ENCODE measurements around the gene KLF13.

Gene KLF13

DNA sequence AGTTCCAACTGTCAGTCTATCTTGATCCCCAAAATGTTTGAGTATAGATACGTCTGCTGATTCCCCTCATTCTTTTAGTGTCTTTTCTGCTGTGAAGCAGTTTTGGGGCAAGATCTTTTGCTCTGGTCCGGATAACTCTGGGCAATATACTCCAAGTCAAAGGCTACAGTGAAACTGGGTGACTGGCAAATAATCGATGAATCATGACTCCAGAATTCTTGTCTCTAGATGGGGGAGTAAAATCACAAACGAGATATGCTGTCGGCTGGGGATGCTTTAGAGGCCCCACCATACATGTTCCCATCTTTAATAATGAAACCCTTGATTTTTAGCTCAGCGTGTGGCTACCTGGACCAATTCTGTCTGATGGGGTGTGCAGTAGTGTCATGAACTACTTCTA lies 76.5 kb downstream of the KLF13 start:
- Histone ChIP-seq H2BK15ac (replicated peaks; ENCODE audit: low read depth) (no peak overlapping the region), H3K23ac (ENCODE audit: low read length) (no peak overlapping the region), H3K4me2 (ENCODE audit: low read length) (no peak overlapping the region), H2BK5ac (ENCODE audit: low read length) (no peak overlapping the region), H3K27ac (ENCODE audit: low read depth, low read length) (no peak overlapping the region), H3K18ac (ENCODE audit: low read length) (no peak overlapping the region), H3K36me3 (ENCODE audit: control insufficient read depth, insufficient read depth, low read length) (no peaks in the 10 kb centered on the region), H3K4me3 (ENCODE audit: low read length) (no peak overlapping the region), H4K5ac (ENCODE audit: low read length) (no peak overlapping the region), H3K27me3 (ENCODE audit: insufficient read depth, low read length, poor library complexity) (no peaks in the 10 kb centered on the region), H2BK120ac (ENCODE audit: low read depth, low read length) (no peak overlapping the region), H4K8ac (ENCODE audit: low read depth, low read length) (no peak overlapping the region), H3K4ac (ENCODE audit: low read depth, low read length) (no peak overlapping the region), H3K9ac (ENCODE audit: low read length) (no peak overlapping the region), H3K79me1 (ENCODE audit: low read length) (no peaks in the 10 kb centered on the region), H3K79me2 (ENCODE audit: control insufficient read depth, insufficient read depth, low read length) (no peaks in the 10 kb centered on the region), H3K4me1 (ENCODE audit: control insufficient read depth, low read depth, low read length) (peaks cover under 1% of the 10 kb centered on the region), H2AK5ac (ENCODE audit: low read length) (no peak overlapping the region), H3K56ac (ENCODE audit: low read length) (no peak overlapping the region)
- DNase-seq: no peak
- no CpG with 5 or more reads among the region's 6 CpGs for WGBS (ENCODE audit: extremely low coverage, insufficient coverage, low lambda C conversion rate)

DNA sequence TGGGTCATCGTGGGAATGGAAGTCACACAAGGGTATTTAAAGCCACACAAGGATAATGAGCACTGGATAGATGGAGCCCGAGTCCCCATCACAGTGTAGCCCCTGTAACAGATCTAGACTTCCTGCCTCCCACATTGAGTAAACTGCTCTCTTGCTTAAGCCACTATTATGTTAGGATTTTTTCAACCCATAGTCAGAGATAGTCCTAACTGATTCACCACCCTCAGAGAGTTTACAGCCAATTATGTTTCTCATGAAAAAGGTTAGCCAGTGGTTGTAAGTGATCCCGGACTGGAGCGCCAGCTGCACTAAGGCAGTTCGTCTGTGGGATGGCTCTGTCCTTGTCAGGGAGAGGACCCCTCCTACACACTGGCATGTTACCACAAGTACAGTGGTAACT lies 77.0 kb downstream of the KLF13 start:
- Histone ChIP-seq H3K4ac (ENCODE audit: low read depth, low read length) (no peak overlapping the region), H2BK120ac (ENCODE audit: low read depth, low read length) (no peak overlapping the region), H3K4me2 (ENCODE audit: low read length) (no peak overlapping the region), H3K27me3 (ENCODE audit: insufficient read depth, low read length, poor library complexity) (no peaks in the 10 kb centered on the region), H2BK15ac (replicated peaks; ENCODE audit: low read depth) (no peak overlapping the region), H3K18ac (ENCODE audit: low read length) (no peak overlapping the region), H3K36me3 (ENCODE audit: control insufficient read depth, insufficient read depth, low read length) (no peaks in the 10 kb centered on the region), H3K79me1 (ENCODE audit: low read length) (no peaks in the 10 kb centered on the region), H3K79me2 (ENCODE audit: control insufficient read depth, insufficient read depth, low read length) (no peaks in the 10 kb centered on the region), H3K4me3 (ENCODE audit: low read length) (no peak overlapping the region), H3K9ac (ENCODE audit: low read length) (no peak overlapping the region), H4K8ac (ENCODE audit: low read depth, low read length) (no peak overlapping the region), H4K5ac (ENCODE audit: low read length) (no peak overlapping the region), H3K23ac (ENCODE audit: low read length) (no peak overlapping the region), H2BK5ac (ENCODE audit: low read length) (no peak overlapping the region), H3K27ac (ENCODE audit: low read depth, low read length) (no peak overlapping the region), H2AK5ac (ENCODE audit: low read length) (no peak overlapping the region), H3K4me1 (ENCODE audit: control insufficient read depth, low read depth, low read length) (no peaks in the 10 kb centered on the region), H3K56ac (ENCODE audit: low read length) (no peak overlapping the region)
- WGBS (ENCODE audit: extremely low coverage, insufficient coverage, low lambda C conversion rate): no CpG with 5 or more reads among the region's 5 CpGs
- DNase-seq: no peak

GRCh38 chr15:31404345-31404744 lies 77.7 kb downstream of the KLF13 start:
- Histone ChIP-seq H2BK5ac (ENCODE audit: low read length) (no peak overlapping the region), H3K4me1 (ENCODE audit: control insufficient read depth, low read depth, low read length) (no peaks in the 10 kb centered on the region), H3K18ac (ENCODE audit: low read length) (no peak overlapping the region), H3K79me1 (ENCODE audit: low read length) (no peaks in the 10 kb centered on the region), H3K27me3 (ENCODE audit: insufficient read depth, low read length, poor library complexity) (no peaks in the 10 kb centered on the region), H3K9ac (ENCODE audit: low read length) (no peak overlapping the region), H3K4me2 (ENCODE audit: low read length) (no peak overlapping the region), H2BK15ac (replicated peaks; ENCODE audit: low read depth) (no peak overlapping the region), H2BK120ac (ENCODE audit: low read depth, low read length) (no peak overlapping the region), H3K4ac (ENCODE audit: low read depth, low read length) (no peak overlapping the region), H3K79me2 (ENCODE audit: control insufficient read depth, insufficient read depth, low read length) (no peaks in the 10 kb centered on the region), H4K5ac (ENCODE audit: low read length) (no peak overlapping the region), H3K56ac (ENCODE audit: low read length) (no peak overlapping the region), H3K36me3 (ENCODE audit: control insufficient read depth, insufficient read depth, low read length) (no peaks in the 10 kb centered on the region), H3K4me3 (ENCODE audit: low read length) (no peak overlapping the region), H2AK5ac (ENCODE audit: low read length) (no peak overlapping the region), H4K8ac (ENCODE audit: low read depth, low read length) (no peak overlapping the region), H3K27ac (ENCODE audit: low read depth, low read length) (no peak overlapping the region), H3K23ac (ENCODE audit: low read length) (no peak overlapping the region)
- WGBS (ENCODE audit: extremely low coverage, insufficient coverage, low lambda C conversion rate): no CpG with 5 or more reads among the region's 3 CpGs
- DNase-seq: no peak

- H3K4me1 ChIP-seq (ENCODE audit: control insufficient read depth, low read depth, low read length): no peaks in the 10 kb centered on the region
- no peak overlapping the region for H3K56ac ChIP-seq (ENCODE audit: low read length)
- no peaks in the 10 kb centered on the region for H3K27me3 ChIP-seq (ENCODE audit: insufficient read depth, low read length, poor library complexity)
- H4K5ac ChIP-seq (ENCODE audit: low read length): no peak overlapping the region
- no peak overlapping the region for H3K4ac ChIP-seq (ENCODE audit: low read depth, low read length)
- no peak overlapping the region for H2BK15ac ChIP-seq (replicated peaks; ENCODE audit: low read depth)
- H2BK120ac ChIP-seq (ENCODE audit: low read depth, low read length): no peak overlapping the region
- no peak for DNase-seq
- H3K9ac ChIP-seq (ENCODE audit: low read length): no peak overlapping the region
- no CpG with 5 or more reads among the region's 13 CpGs for WGBS (ENCODE audit: extremely low coverage, insufficient coverage, low lambda C conversion rate)
- no peak overlapping the region for H2AK5ac ChIP-seq (ENCODE audit: low read length)
- no peak overlapping the region for H3K4me2 ChIP-seq (ENCODE audit: low read length)
- no peak overlapping the region for H3K18ac ChIP-seq (ENCODE audit: low read length)
- H4K8ac ChIP-seq (ENCODE audit: low read depth, low read length): no peak overlapping the region
- no peaks in the 10 kb centered on the region for H3K79me1 ChIP-seq (ENCODE audit: low read length)
- H3K4me3 ChIP-seq (ENCODE audit: low read length): no peak overlapping the region
- H3K27ac ChIP-seq (ENCODE audit: low read depth, low read length): no peak overlapping the region
- no peak overlapping the region for H2BK5ac ChIP-seq (ENCODE audit: low read length)
- no peaks in the 10 kb centered on the region for H3K36me3 ChIP-seq (ENCODE audit: control insufficient read depth, insufficient read depth, low read length)
- no peaks in the 10 kb centered on the region for H3K79me2 ChIP-seq (ENCODE audit: control insufficient read depth, insufficient read depth, low read length)
- no peak overlapping the region for H3K23ac ChIP-seq (ENCODE audit: low read length)
Measured at GRCh38 chr15:31405200-31405920, 78.7 kb downstream of the KLF13 start.

GRCh38 chr15:31407376-31407775 lies 80.7 kb downstream of the KLF13 start:
- Histone ChIP-seq H2AK5ac (ENCODE audit: low read length) (no peak overlapping the region), H3K4me2 (ENCODE audit: low read length) (no peak overlapping the region), H3K4me1 (ENCODE audit: control insufficient read depth, low read depth, low read length) (no peaks in the 10 kb centered on the region), H3K9ac (ENCODE audit: low read length) (no peak overlapping the region), H2BK5ac (ENCODE audit: low read length) (no peak overlapping the region), H3K36me3 (ENCODE audit: control insufficient read depth, insufficient read depth, low read length) (no peaks in the 10 kb centered on the region), H3K79me1 (ENCODE audit: low read length) (no peaks in the 10 kb centered on the region), H4K8ac (ENCODE audit: low read depth, low read length) (no peak overlapping the region), H3K18ac (ENCODE audit: low read length) (no peak overlapping the region), H3K79me2 (ENCODE audit: control insufficient read depth, insufficient read depth, low read length) (no peaks in the 10 kb centered on the region), H2BK120ac (ENCODE audit: low read depth, low read length) (no peak overlapping the region), H4K5ac (ENCODE audit: low read length) (no peak overlapping the region), H3K4ac (ENCODE audit: low read depth, low read length) (no peak overlapping the region), H3K56ac (ENCODE audit: low read length) (no peak overlapping the region), H3K23ac (ENCODE audit: low read length) (no peak overlapping the region), H3K27me3 (ENCODE audit: insufficient read depth, low read length, poor library complexity) (no peaks in the 10 kb centered on the region), H2BK15ac (replicated peaks; ENCODE audit: low read depth) (no peak overlapping the region), H3K4me3 (ENCODE audit: low read length) (no peak overlapping the region), H3K27ac (ENCODE audit: low read depth, low read length) (no peak overlapping the region)
- DNase-seq: no peak
- WGBS (ENCODE audit: extremely low coverage, insufficient coverage, low lambda C conversion rate): no CpG with 5 or more reads among the region's 1 CpG

DNA sequence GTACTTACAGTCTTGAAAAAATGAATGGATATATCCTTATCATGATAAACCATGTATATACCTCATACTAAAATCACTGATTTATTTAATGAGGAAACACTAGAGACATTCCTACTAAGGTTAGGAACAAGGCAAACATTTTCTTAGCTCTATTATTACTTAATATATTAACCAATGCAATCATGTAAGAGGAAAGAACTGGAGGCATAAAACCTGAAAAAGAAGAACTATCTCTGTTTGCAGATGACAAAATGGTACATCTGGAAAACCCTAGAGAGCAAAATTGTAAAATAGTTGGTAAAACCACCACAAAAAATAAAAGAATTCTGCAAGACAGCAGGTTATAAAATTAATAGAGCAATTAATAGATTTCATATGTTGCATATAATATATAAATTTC lies 81.2 kb downstream of the KLF13 start:
- Histone ChIP-seq H3K18ac (ENCODE audit: low read length) (no peak overlapping the region), H4K8ac (ENCODE audit: low read depth, low read length) (no peak overlapping the region), H3K27ac (ENCODE audit: low read depth, low read length) (no peak overlapping the region), H3K4me1 (ENCODE audit: control insufficient read depth, low read depth, low read length) (no peaks in the 10 kb centered on the region), H3K36me3 (ENCODE audit: control insufficient read depth, insufficient read depth, low read length) (no peaks in the 10 kb centered on the region), H3K4me3 (ENCODE audit: low read length) (no peak overlapping the region), H3K79me1 (ENCODE audit: low read length) (no peaks in the 10 kb centered on the region), H2BK5ac (ENCODE audit: low read length) (no peak overlapping the region), H2BK120ac (ENCODE audit: low read depth, low read length) (no peak overlapping the region), H3K79me2 (ENCODE audit: control insufficient read depth, insufficient read depth, low read length) (no peaks in the 10 kb centered on the region), H3K23ac (ENCODE audit: low read length) (no peak overlapping the region), H3K4me2 (ENCODE audit: low read length) (no peak overlapping the region), H4K5ac (ENCODE audit: low read length) (no peak overlapping the region), H3K9ac (ENCODE audit: low read length) (no peak overlapping the region), H3K27me3 (ENCODE audit: insufficient read depth, low read length, poor library complexity) (no peaks in the 10 kb centered on the region), H3K4ac (ENCODE audit: low read depth, low read length) (no peak overlapping the region), H2BK15ac (replicated peaks; ENCODE audit: low read depth) (no peak overlapping the region), H2AK5ac (ENCODE audit: low read length) (no peak overlapping the region), H3K56ac (ENCODE audit: low read length) (no peak overlapping the region)
- DNase-seq: no peak

All from mesendoderm (in vitro differentiated cells).